NCI-H2227 (cell line): ENCODE measurements around the gene RAP1A.
A peak's percentile ranks its signal among the peaks of the same experiment; 100 is the strongest.
"Not testable (repeated sequence)": the region's sequence is repeated elsewhere in the genome, so short reads cannot be mapped to it uniquely, and the experiment has no call there.

Experiments
- DNase-seq: peaks from one replicate; lab custom pipeline; 2025; ENCODE audit not compliant: unreplicated experiment; lab: John Stamatoyannopoulos, UW

Gene RAP1A

GRCh38 chr1:111734856-111735255, 115.3 kb downstream of the RAP1A start:
- DNase-seq = no peak

- no peak for DNase-seq
Observed at GRCh38 chr1:111735321-111735720, 115.7 kb downstream of the RAP1A start.

GRCh38 chr1:111735858-111736544, 116.4 kb downstream of the RAP1A start:
- DNase-seq = peak; percentile 48

DNA sequence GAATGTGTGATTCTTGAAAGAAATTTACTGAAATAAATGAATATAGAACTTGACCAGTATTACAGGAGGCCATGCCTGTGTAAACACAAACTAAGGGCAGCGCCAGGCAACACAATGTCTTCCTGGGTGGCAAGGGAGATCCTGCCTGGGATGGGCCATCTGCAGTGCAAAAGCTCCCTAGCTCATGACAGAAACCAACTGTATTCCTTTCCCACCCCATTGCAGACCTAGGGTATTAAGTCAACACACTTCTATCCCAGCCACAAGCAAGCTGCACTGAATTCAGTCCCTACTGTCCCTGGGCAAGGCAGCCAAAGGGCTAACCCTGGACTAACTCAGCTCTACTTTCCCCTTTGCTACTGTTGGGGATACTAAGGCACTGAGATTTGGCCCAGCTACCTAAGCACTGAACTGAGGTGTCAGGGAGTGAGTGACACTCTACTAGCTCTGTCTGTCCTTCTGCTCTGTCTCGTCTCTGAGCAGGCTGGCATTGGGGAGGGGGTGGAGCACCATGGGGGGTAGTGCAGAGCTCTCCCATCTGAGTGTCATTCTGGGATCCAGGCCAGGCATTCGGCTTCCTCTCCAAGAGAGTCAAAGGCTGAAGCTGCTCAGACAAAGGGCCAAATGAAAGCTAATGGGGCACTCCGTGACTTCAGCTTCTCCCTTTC, 117.1 kb downstream of the RAP1A start:
- no peak for DNase-seq

DNA sequence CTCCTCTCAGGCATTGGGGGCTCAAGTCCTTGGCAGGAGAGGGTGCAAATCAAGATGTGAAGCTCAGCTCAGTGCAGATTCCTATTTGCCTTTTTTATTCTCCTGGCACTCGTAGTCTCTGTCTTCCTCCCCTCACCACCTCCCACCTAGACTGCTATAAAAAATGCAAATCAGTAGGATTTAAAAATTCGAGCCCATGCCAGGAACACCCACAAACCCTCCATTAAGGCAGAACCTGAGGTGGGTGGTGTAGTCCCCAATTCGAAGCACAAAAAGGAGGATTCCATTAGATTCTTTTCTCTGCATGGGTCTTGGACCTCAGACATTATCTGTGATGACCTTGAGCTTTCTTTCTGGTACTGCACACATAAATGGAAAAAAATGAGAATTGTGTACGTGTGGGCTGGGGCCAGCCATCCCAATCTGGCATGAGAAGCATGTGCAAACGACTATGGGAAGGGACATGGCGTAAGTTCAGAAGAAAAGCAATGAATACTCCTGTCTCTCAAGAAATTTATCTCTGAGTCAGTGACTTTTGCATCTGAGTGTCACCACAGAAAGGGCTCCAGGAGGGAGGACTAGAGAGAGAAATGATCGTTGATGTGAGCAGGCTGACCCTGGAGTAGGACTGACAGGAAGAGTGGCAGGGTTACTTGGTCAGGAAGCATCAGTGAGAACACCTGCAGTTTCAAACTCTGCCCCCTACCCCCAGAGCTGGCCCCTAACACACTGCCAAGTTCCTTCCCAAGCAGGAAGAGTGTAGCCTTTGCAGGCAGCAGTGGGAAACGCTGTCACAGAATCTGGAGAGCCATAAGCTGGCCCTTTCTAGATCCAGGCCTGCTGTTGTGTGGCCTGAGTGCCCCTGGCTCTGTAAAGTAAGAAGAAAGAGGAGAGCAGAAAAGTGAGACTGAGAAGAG, 117.9 kb downstream of the RAP1A start:
- DNase-seq = no peak

DNA sequence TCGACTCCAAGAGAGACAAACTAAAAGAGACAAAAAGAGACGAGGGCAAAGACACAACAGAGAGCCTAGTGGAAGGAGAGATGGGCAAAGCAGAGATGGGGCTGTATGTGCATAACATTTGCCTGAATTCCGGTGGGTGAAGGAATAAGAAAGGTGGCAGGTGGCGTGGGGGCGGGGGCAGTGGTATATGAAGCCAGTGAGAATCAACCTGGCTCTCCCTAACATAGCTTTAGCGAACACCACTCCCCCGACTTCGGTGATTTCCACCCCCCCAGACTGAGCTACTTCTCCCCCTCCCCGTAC, 118.5 kb downstream of the RAP1A start:
- DNase-seq = no peak

GRCh38 chr1:111738436-111739193, 119.0 kb downstream of the RAP1A start:
- DNase-seq = peak; percentile 89

GRCh38 chr1:111739194-111739924, 119.8 kb downstream of the RAP1A start, which contains the start of gene INKA2:
TSS of gene INKA2 (minus strand) at chr1:111739395. CDS start at chr1:111739242, 153 bp downstream.
- peak; percentile 95 for DNase-seq

- DNase-seq = peak; percentile 84
Observed at GRCh38 chr1:111739925-111740765, 120.6 kb downstream of the RAP1A start.

DNA sequence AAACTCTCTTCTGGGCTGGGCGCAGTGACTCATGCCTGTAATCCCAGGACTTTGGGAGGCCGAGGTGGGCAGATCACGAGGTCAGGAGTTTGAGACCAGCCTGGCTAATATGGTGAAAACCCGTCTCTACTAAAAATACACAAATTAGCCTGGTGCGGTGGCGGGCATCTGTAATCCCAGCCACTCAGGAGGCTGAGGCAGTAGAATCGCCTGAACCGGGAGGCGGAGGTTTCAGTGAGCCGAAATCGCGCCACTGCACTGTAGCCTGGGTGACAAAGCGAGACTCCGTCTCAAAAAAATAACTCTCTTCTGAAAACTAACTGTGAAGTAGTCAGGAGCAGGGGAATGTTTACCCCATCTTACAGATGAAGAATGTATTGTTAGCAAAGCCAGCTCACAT, 122.7 kb downstream of the RAP1A start:
- DNase-seq = not testable (repeated sequence)

DNA sequence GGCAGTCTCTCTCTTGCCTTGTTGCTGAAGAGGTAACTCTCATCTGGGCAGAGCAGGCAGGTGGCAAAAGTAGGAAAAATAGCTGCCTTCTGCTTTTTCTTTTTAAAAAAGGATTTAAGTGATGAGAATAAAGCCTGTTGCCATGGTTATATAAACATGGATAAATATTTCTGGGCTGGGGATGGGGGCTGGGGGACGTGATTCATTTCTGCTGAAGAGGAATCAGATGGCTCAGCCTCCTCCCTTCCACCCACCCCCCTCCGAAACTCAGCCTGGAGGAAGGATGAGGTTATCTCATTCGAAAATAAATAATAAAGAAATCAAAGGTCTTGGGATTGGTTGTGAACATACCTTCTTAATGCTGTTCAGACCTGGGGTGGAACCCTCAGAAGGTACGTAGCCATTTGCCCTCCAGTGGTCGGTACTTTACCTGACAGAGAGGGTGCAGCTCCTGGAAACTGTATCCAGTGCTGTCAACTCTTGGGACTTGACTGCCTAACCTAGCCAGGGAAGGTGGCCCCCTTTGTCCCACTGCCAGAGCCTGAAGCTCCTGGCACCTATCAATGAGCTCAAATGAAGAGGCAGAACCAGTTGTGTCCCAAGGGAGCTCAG, 123.5 kb downstream of the RAP1A start:
- no peak for DNase-seq

GRCh38 chr1:111743679-111744101, 124.1 kb downstream of the RAP1A start:
- no peak for DNase-seq

- DNase-seq = peak; percentile 54
Observed at GRCh38 chr1:111745675-111746613, 126.4 kb downstream of the RAP1A start.

GRCh38 chr1:111746614-111746999, 127.0 kb downstream of the RAP1A start:
- no peak for DNase-seq

DNA sequence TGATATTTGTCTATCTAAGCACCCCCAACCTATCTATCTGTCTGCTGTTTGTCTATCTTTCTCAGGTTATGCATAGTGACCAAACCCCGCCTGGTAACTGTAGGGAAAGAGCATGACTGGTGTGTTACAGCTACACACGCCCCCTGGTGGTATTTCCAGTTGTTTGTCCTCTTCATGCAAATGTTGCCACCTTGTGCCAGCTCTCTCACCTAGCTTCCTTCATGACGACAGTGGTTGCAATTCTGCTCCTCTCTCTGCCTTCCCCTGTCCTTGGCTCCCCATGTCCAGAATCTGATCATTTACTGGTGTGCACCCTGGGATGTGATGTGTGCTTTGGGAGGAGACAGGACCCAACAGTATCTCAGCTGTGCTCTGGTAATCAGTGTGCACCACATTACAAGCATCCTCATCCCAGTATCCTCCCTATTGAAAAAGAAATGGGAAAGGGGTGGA, 127.7 kb downstream of the RAP1A start:
- DNase-seq = peak; percentile 30

GRCh38 chr1:111747947-111748346, 128.4 kb downstream of the RAP1A start:
- DNase-seq = no peak

DNA sequence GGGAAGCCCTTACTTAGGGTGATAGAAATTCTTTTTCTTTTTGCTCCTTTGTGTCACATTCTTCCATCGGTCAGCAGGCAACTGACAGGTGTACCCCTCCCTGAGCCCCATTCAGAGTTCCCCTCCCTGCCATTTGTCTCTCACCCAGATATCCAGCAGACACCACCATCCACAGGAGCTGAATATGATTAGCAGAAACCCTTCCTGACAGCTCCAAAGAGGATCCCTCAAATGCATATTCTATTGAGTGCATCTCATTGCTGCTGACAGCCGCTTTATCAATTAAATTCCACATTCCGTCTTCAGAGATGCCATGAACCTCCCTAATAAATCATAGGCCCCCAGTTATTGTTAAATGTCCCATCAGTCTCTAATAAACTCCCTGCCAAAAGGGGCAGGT, 130.0 kb downstream of the RAP1A start:
- DNase-seq = no peak

DNA sequence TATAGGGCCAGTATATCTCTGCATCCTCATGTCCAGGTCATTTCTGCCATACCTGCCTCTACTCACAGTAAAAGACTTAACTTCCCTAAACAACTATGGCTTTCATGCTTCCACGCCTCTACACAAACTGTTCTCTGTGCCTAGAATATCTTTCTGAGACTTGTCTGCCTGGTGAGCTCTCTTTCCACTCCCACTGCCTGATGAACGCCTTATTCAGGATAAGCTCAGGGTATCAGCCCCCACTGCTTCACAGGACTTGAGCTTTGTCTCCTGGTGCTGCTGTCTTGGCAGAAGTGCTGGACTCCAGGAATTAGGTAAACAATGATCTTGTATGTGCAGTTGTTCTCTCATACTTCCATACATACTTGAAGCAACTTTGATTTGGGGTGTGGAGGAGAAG, 131.3 kb downstream of the RAP1A start:
- no peak for DNase-seq
